ENCODE measurements around the gene TIAM2.
"Not testable (repeated sequence)": the region's sequence is repeated elsewhere in the genome, so short reads cannot be mapped to it uniquely, and the experiment has no call there.

TIAM2 gene

GRCh38 chr6:155268088-155268867, 273.2 kb downstream of the TIAM2 start:
- DNase-seq: not testable (repeated sequence)

GRCh38 chr6:155269765-155270164, 274.6 kb downstream of the TIAM2 start:
- no peak for DNase-seq

- DNase-seq: no peak
Observed at GRCh38 chr6:155270561-155271091, 275.5 kb downstream of the TIAM2 start.

DNA sequence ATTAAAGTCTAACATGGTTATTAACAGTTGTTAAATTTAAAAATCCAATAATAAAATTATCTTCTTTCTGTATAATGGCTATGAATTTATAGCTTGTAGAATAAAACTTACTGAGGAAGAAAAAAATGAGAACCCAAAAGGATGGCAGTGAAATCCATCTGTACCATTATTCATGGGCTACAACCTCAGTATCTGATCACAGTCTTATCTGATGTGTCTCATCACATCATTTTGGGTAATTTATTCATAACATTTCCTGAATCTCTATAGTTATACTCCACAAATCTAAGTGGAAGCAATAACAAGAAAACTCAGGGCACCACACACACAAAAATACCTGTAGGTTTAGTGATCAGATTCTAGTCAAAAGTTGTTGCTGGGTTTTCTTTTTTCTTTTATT, 276.0 kb downstream of the TIAM2 start:
- no peak for DNase-seq

DNA sequence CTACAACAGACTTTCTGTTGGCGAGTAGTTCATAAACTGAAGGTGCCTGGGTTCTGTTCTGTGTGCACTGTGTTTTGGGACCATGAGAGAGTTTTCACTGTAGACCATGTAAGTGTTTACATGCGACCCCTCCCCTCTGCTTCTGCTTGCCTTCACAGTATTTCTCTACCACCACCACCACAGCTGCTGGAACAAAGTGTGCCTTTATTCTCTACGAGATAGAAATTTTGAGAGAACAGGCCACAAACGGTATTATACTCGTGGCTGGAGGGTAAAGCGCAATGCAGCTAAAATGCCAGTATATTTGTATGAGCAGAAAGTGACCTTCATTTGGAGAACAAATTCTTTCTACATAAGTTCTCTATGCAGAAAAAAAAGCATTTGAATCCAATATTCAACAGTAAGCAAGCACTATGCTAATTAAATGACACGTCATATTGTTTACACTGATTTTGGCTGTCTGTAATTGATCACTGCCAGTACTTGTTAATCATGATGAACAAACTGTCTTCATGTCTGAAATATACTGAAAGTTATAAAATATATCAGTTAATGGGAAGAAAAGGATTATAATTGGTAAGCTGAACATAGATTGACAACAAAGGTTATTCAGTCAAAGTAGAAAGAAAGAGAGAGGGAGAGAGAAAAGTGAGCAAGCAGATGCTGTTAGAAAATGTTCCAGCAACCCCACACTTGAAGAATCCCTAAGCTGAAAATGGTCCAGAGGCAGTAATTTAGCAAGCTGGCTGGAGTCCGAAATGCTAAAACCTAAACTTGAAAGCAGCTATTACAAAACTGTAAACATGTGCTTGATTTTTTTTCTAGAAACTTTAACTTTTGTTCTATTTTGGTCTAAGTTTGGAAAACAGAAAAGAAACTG, 277.5 kb downstream of the TIAM2 start:
- DNase-seq: no peak

- DNase-seq: no peak
Observed at GRCh38 chr6:155273431-155273830, 278.3 kb downstream of the TIAM2 start.

- DNase-seq: no peak
Observed at GRCh38 chr6:155274106-155274505, 279.0 kb downstream of the TIAM2 start.

- no peak for DNase-seq
Observed at GRCh38 chr6:155274533-155274932, 279.4 kb downstream of the TIAM2 start.

DNA sequence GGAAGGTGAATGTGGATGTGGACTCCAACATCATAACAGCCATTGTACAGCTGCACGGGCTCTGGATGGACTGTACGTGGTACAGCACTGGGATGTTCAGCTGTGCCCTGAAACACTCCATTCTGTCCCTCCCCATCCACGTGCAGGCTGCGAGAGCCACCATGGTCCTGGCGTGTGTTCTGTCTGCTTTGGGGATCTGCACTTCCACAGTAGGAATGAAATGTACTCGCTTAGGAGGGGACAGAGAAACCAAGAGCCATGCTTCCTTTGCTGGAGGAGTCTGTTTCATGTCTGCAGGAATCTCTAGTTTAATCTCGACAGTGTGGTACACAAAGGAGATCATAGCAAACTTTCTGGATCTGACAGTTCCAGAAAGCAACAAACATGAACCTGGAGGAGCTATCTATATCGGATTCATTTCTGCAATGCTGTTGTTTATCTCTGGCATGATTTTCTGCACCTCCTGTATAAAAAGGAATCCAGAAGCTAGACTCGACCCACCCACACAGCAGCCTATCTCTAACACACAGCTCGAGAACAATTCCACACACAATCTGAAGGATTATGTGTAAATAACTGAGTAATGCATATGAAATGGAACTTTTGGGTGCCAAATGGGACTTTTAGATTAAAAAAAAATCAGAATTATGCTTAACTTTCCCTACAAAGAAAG, 280.8 kb downstream of the TIAM2 start:
- DNase-seq: no peak

DNA sequence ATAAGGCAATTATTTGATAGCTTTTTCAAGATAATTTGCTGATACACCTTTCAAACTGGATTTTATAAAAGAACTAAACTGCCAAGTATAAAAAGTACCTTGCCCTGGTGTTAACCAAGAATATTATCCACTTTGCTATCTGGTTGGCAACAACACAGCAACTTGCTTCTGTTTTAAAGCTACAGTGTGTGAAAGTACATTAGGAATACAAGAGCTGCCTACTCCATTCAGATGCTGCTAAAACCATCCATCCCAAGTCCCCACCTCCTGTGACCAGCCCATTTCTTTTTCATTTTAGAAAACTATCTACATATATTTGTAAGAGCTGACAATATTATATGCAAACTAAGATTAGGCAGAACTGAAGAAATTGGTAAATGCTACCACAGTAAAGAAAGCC, 281.5 kb downstream of the TIAM2 start:
- no peak for DNase-seq

DNA sequence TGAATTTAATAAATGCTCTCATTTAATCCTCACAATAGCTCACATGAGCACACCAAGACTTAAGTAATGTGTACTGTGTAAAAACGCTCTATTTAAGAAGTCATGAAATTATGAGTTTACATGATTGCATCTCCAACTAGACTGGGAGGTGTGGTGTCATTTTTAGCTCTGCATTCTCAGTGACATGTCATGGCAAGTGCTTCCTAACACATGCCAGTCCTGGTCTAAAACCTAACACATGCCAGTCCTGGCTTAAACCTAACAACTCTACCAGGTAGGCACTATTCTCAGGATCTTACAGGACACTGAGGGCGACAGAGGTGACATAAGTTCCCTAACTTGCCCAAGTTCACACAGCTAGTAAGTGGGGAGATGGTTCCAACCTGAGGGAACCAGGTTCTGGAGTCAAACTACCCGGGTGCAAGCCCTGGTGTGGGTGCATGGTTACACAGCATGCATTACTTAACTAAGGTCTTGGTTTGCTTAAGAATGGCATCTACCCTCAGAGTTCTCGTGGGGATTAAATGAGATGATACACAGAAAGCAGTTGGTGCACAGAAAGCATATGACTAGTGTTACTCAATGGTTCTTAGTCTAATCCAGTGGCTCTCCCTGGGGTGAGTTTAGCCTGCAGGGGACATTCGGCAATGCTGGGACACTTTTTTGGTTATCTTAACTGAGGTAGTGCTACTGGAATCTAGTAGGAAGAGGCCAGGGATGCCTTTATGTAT, 283.4 kb downstream of the TIAM2 start:
- no peak for DNase-seq

- DNase-seq: no peak
Observed at GRCh38 chr6:155284775-155285174, 289.7 kb downstream of the TIAM2 start.

GRCh38 chr6:155287762-155288161, 292.6 kb downstream of the TIAM2 start:
- no peak for DNase-seq

GRCh38 chr6:155290491-155290890, 295.4 kb downstream of the TIAM2 start:
- DNase-seq: no peak

DNA sequence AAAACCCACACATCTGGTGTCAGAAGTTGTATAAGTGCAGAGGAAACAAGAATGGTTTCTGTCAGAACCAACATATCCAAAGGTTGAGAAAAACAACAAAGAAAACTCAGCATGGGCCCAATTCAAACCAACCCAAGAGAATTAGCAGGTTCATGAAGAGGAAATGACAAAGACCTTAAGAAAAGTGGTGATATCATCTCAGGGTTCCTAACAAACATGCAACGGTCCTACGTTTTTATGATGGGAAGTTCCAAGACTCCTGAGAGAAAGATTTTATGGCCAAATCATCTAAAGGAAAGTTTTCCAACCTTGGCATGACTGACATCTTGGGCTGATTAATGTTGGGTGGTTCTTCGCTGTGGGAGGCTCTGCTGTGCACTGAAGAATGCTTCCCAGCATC, 296.2 kb downstream of the TIAM2 start:
- DNase-seq: no peak

DNA sequence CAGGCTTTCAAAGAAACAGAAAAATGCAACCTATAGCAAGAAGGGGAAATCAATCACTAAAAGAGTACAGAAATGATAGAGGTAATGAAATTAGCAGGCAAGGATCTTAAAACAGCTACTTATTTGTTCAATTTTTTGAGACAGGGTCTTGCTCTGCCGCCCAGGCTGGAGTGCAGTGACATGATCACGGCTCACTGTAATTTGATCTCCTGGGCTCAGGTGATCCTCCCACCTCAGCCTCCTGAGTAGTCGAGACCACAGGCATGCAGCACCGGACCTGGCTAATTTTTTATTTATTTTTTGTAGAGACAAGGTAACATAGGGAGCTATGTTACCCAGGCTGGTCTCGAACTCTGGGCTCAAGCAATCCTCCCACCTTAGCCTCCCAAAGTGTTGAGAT, 297.6 kb downstream of the TIAM2 start:
- no peak for DNase-seq

GRCh38 chr6:155297669-155298068, 302.6 kb downstream of the TIAM2 start:
- no peak for DNase-seq

DNA sequence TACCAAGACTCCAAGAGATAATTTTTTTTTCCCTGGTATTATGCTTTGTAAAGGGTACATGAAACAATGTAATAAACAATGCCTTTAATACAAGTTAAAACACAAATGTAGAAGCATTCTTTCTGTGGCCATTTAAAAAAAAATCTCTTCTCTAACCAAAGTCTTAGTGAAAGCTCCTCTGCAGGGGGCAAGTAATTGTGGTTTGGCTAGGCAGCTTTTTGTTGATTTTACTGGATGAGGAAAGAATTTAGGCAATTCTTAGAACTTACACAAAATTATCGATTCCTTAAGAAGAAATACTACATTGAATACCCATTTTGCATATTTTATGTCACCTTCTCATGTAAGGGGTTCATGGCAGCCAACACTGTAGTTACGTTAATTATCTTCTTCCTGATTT, 306.8 kb downstream of the TIAM2 start:
- no peak for DNase-seq

GRCh38 chr6:155303361-155303870, 308.3 kb downstream of the TIAM2 start:
- no peak for DNase-seq

- no peak for DNase-seq
Observed at GRCh38 chr6:155306958-155307357, 311.8 kb downstream of the TIAM2 start.
